Tibial nerve (tissue), 4 donors: ENCODE data around the gene ACTL7B.

Experiments used
- EP300 ChIP-seq, 2 donors: sonication (generic); formaldehyde crosslinking; IDR thresholded peaks; one replicate each; pipeline ENCODE4 v1.6.1; 2017; ENCODE audit warnings: antibody characterized with exemption in 2 of 2, mild to moderate bottlenecking in 1 of 2
- TF ChIP-seq, protein P1 (sequence below), 5 experiments: fragments of 200-600 bp in 3 of 5; fragments of 450-650 bp in 2 of 5; sonication (generic) in 3 of 5; IDR thresholded peaks; one replicate each; pipeline ENCODE4 v1.5.1; 2016 to 2019; ENCODE audit warnings: antibody characterized with exemption in 5 of 5, mild to moderate bottlenecking in 3 of 5, moderate library complexity in 2 of 5

DNA sequence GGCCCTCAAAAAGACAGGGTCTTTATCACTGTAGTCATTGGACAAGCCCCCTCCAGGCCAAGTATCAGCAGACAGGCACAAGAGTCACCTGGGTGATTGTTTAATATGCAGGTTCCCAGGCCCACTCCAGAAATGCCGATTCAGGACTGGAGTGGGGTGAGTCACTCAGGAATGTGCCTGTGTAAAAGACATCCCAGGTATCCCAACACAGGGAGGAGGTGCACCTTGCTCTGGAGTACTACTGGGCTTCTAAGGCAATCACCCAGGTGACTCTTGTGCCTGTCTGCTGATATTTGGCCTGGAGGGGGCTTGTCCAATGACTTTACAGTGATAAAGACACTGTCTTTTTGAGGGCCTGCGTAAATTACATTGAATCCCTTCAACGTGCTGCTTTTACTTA lies 40.6 kb downstream of the ACTL7B start:
- TF ChIP-seq, protein P1, sequence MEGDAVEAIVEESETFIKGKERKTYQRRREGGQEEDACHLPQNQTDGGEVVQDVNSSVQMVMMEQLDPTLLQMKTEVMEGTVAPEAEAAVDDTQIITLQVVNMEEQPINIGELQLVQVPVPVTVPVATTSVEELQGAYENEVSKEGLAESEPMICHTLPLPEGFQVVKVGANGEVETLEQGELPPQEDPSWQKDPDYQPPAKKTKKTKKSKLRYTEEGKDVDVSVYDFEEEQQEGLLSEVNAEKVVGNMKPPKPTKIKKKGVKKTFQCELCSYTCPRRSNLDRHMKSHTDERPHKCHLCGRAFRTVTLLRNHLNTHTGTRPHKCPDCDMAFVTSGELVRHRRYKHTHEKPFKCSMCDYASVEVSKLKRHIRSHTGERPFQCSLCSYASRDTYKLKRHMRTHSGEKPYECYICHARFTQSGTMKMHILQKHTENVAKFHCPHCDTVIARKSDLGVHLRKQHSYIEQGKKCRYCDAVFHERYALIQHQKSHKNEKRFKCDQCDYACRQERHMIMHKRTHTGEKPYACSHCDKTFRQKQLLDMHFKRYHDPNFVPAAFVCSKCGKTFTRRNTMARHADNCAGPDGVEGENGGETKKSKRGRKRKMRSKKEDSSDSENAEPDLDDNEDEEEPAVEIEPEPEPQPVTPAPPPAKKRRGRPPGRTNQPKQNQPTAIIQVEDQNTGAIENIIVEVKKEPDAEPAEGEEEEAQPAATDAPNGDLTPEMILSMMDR (IDR thresholded peaks at IDR 0.05): no peak
- no peak for TF ChIP-seq EP300 (IDR thresholded peaks at IDR 0.05)
